MCF 10A (cell line): ENCODE measurements around the gene CCDC178. TPM values are rescaled to one million over a fixed set of nuclear protein-coding genes. Genes with fewer than 3 reads are reported as not detected.

Experiments used
- BruUV-seq: library from RNA; stranded (reverse); fragments of 400-500 nt; replicated peaks from 2 replicates; lab custom pipeline; 2021; lab: Mats Ljungman, UMichigan
- CTCF ChIA-PET: fragments of 300-600 bp; sonication (Branson Sonifier 250); formaldehyde crosslinking; extraction: SDS; loops from one replicate; lab custom pipeline; 2021; ENCODE audit warnings: antibody characterized with exemption, inconsistent platforms; lab: Yijun Ruan, JAX
- POLR2A ChIA-PET: fragments of 300-600, 350-650 bp; sonication (Branson Sonifier 250); formaldehyde crosslinking; extraction: SDS; loops from one replicate; lab custom pipeline; 2020; ENCODE audit warnings: antibody characterized with exemption, inconsistent platforms; lab: Yijun Ruan, JAX
- DNase-seq: peaks from one replicate; pipeline ENCODE4 v3.0.0-alpha.2; 2018; ENCODE audit not compliant: unreplicated experiment
- H3K27ac Mint-ChIP-seq: one replicate; pipeline ENCODE4 v1.8.0; 2022; ENCODE audit warnings: mild to moderate bottlenecking, low read depth, mixed read lengths; ENCODE audit not compliant: unreplicated experiment
- H3K27me3 Mint-ChIP-seq: one replicate; pipeline ENCODE4 v1.8.0; 2022; ENCODE audit warnings: mixed read lengths; ENCODE audit not compliant: insufficient read depth, unreplicated experiment
- H3K36me3 Mint-ChIP-seq: one replicate; pipeline ENCODE4 v1.8.0; 2022; ENCODE audit warnings: mild to moderate bottlenecking, moderate library complexity, mixed read lengths; ENCODE audit not compliant: insufficient read depth, unreplicated experiment
- H3K4me1 Mint-ChIP-seq: one replicate; pipeline ENCODE4 v1.8.0; 2022; ENCODE audit warnings: mixed read lengths; ENCODE audit not compliant: insufficient read depth, unreplicated experiment
- H3K4me3 Mint-ChIP-seq: one replicate; pipeline ENCODE4 v1.8.0; 2022; ENCODE audit warnings: mild to moderate bottlenecking, moderate library complexity, mixed read lengths; ENCODE audit not compliant: unreplicated experiment
- H3K9me3 Mint-ChIP-seq: one replicate; pipeline ENCODE4 v1.8.0; 2022; ENCODE audit warnings: mixed read lengths; ENCODE audit not compliant: unreplicated experiment
- intact Hi-C: fragments of 100-400 bp; cut with micrococcal nuclease; formaldehyde crosslinking; loops from 2 replicates; pipeline ENCODE4 v1.14.1; 2022
- total RNA-seq: library from RNA; stranded (reverse); gene quantifications from 2 replicates; pipeline ENCODE4 v1.2.3, GENCODE V29; 2022
- TF ChIP-seq, protein P1 (sequence below): fragments of 200-600 bp; IDR thresholded peaks from one replicate; pipeline ENCODE4 v1.8.0; 2022; ENCODE audit warnings: antibody characterized with exemption, mild to moderate bottlenecking; ENCODE audit not compliant: unreplicated experiment

Gene CCDC178
- total RNA-seq, 1 experiment from 2014 or later: 0.19 TPM

DNA sequence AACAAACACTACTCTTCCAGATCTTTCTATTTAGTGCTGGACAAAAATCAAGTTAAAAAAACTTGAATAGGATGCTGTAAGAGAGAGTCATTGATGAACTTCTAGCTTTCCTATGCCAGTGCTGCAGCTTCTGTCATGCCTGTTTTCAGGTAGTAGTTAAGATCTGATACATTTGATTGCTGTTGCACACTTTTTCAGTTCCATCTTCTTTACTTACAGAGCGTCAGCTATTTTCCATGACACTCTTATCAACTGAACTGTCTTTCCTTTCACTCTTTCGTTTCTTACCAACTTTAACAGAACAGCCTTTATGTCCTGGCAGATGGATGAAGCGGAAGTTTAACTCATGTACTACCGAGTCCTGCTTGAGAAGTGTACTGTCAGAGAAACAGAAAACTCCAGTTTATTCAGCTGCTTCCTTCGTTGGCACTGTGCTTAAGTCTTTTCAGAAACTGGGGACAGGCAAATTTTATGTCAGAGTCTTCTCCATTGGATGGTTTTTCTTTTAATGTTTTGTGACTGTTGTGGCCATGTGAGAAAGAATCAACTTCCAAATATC lies 521.8 kb downstream of the CCDC178 start:
- TF ChIP-seq, protein P1, sequence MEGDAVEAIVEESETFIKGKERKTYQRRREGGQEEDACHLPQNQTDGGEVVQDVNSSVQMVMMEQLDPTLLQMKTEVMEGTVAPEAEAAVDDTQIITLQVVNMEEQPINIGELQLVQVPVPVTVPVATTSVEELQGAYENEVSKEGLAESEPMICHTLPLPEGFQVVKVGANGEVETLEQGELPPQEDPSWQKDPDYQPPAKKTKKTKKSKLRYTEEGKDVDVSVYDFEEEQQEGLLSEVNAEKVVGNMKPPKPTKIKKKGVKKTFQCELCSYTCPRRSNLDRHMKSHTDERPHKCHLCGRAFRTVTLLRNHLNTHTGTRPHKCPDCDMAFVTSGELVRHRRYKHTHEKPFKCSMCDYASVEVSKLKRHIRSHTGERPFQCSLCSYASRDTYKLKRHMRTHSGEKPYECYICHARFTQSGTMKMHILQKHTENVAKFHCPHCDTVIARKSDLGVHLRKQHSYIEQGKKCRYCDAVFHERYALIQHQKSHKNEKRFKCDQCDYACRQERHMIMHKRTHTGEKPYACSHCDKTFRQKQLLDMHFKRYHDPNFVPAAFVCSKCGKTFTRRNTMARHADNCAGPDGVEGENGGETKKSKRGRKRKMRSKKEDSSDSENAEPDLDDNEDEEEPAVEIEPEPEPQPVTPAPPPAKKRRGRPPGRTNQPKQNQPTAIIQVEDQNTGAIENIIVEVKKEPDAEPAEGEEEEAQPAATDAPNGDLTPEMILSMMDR: no peak
- Mint-ChIP-seq H3K36me3 (no peaks in the 10 kb centered on the region), H3K27ac (no peak overlapping the region), H3K27me3 (no peaks in the 10 kb centered on the region), H3K9me3 (no peaks in the 10 kb centered on the region), H3K4me1 (peaks cover 13% of the 10 kb centered on the region), H3K4me3 (no peak overlapping the region)
- CTCF ChIA-PET: interaction anchor here (0.6 to 1.2 kb wide), 3 partner anchors 16 to 205 kb away, joined by 3 read pairs; no protein-coding TSS in a partner anchor
- BruUV-seq: no TSS peak
- POLR2A ChIA-PET: no interaction called here
- intact Hi-C loops: no loop called here
- DNase-seq: no peak

DNA sequence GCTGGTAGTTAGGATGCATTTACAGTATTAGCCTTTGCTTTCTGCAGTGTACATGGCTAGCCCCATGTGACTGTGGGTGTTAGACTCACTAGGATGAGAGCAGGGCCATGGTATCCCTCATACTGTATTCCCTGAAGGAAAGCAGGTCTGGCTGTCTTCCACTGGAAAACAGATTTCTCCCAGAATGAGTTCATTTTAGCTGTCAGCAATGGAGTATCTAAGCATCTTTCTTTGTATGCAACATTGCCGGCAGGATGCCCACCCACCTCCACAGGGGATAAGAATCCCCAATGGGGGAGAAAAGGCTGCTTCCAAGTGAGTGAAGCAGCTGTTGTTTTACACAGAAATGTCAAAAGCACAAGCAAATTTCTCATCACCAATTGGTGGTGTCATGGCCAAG lies 525.0 kb downstream of the CCDC178 start:
- no peak overlapping the region for H3K4me3 Mint-ChIP-seq
- H3K36me3 Mint-ChIP-seq: no peaks in the 10 kb centered on the region
- H3K9me3 Mint-ChIP-seq: no peaks in the 10 kb centered on the region
- DNase-seq: no peak
- BruUV-seq: no TSS peak
- TF ChIP-seq, protein P1: no peak
- ChIA-PET CTCF (interaction anchor here (0.5 kb wide), 1 partner anchor 102 kb away, joined by 3 read pairs; no protein-coding TSS in a partner anchor), POLR2A (no interaction called here)
- no peaks in the 10 kb centered on the region for H3K27me3 Mint-ChIP-seq
- no peak overlapping the region for H3K27ac Mint-ChIP-seq
- peaks cover 11% of the 10 kb centered on the region for H3K4me1 Mint-ChIP-seq
- intact Hi-C loops: no loop called here

DNA sequence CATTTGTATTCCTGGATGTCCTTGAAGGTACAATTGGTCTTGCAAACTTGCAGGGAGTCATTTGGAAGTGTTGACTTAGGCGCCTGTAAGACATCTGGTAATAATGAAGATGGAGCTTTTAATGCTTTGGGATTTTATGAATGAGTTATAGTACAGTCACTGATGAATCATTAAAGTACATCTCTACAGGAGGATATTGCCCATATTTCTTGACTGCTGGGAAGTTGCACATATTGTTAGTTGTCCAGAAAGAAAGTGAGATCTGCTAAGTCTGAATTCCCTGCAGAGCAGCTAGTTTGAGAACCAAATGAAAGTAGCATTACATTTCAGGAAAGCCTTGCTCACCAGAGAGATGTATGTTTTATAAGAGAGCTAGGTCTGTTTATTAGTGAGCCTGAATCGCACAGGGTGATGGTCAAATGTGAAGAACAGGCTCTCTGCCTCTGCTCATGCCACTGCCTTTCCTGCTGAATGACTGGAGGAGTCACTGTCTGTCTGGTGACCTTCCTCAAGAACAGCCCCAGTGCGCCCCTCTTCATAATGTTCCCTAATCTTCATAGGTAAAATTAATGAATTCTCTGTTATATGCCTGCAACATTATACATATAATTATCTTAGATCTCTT lies 528.7 kb downstream of the CCDC178 start:
- DNase-seq: peak; percentile 9
- Mint-ChIP-seq H3K36me3 (no peaks in the 10 kb centered on the region), H3K4me1 (peaks cover 18% of the 10 kb centered on the region), H3K27ac (no peak overlapping the region), H3K27me3 (no peaks in the 10 kb centered on the region), H3K4me3 (no peak overlapping the region), H3K9me3 (no peaks in the 10 kb centered on the region)
- intact Hi-C loops: no loop called here
- ChIA-PET POLR2A (no interaction called here), CTCF (interaction anchor here (0.7 to 1.1 kb wide), 2 partner anchors 13 to 198 kb away, joined by 3 read pairs; no protein-coding TSS in a partner anchor)
- BruUV-seq: no TSS peak
- TF ChIP-seq, protein P1: no peak

DNA sequence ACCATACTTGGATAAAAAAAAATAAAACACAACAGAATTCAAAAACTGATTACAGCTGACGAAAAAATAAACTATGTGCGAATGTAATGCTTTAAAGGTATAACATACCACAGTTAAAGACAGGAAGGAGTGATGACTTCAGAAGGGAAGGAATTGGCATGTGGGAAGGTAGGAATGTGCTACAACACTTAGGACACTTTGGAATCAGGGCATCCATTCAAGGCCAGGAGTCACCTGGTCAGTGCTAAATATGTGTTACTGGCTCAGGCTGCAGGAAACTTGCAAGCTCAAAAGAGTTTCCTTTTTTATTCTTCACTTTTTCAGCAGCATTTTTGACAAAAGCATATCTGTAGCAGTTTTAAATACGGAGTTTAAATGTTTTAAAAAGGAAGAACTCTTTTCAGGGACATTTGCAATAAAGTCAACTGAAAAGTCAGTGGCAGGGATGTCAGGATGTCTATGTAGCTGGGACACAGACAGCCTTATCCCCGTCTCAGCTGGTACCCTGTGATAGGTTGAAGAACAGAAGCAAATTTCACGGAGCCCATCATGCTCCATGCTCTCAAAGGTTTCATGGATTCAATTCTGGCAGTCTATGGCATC lies 529.7 kb downstream of the CCDC178 start:
- peaks cover 23% of the 10 kb centered on the region for H3K4me1 Mint-ChIP-seq
- POLR2A ChIA-PET: no interaction called here
- H3K27me3 Mint-ChIP-seq: no peaks in the 10 kb centered on the region
- intact Hi-C loops: no loop called here
- BruUV-seq: no TSS peak
- TF ChIP-seq, protein P1: no peak
- H3K36me3 Mint-ChIP-seq: no peaks in the 10 kb centered on the region
- H3K4me3 Mint-ChIP-seq: no peak overlapping the region
- H3K9me3 Mint-ChIP-seq: no peaks in the 10 kb centered on the region
- no peak for DNase-seq
- CTCF ChIA-PET: interaction anchor here (1.0 to 1.1 kb wide), 2 partner anchors 11 to 197 kb away, joined by 3 to 4 read pairs; no protein-coding TSS in a partner anchor
- H3K27ac Mint-ChIP-seq: no peak overlapping the region
